SK-N-MC (cell line): ENCODE measurements around the gene EFNB1.

Experiments used
- DNase-seq: peaks from one replicate; pipeline ENCODE4 v3.0.0-alpha.2; 2011; ENCODE audit warnings: low read depth, low spot score
- H3K27ac ChIP-seq: fragments of 200-600 bp; sonication (generic); 2 replicates; pipeline ENCODE4 v1.5.1; 2016; ENCODE audit warnings: mixed run types
- H3K36me3 ChIP-seq: fragments of 200-600 bp; sonication (generic); 2 replicates; pipeline ENCODE4 v1.6.1; 2017; ENCODE audit warnings: antibody characterized with exemption, low read length, mixed read lengths; ENCODE audit not compliant: insufficient read depth
- H3K4me3 ChIP-seq: fragments of 200-600 bp; sonication (generic); 2 replicates; pipeline ENCODE4 v1.5.1; 2016
- H3K9ac ChIP-seq: fragments of 200-600 bp; sonication (generic); 2 replicates; pipeline ENCODE4 v1.8.0; 2017; ENCODE audit warnings: mixed run types, mixed read lengths; ENCODE audit not compliant: insufficient read length
- H3K9me3 ChIP-seq: fragments of 200-600 bp; sonication (generic); 2 replicates; pipeline ENCODE4 v1.6.1; 2017; ENCODE audit warnings: low read depth, mild to moderate bottlenecking, antibody characterized with exemption, low read length, moderate library complexity, mixed read lengths
- EZH2 ChIP-seq: fragments of 200-600 bp; sonication (generic); IDR thresholded peaks from one replicate; pipeline ENCODE4 v1.6.1; 2017; ENCODE audit warnings: antibody characterized with exemption
- FOXP2 ChIP-seq: optimal IDR thresholded peaks from 2 replicates; pipeline ENCODE3; 2011; ENCODE audit warnings: mild to moderate bottlenecking, moderate library complexity; ENCODE audit not compliant: insufficient read depth; ENCODE audit errors: extremely low read length, control extremely low read depth
- POLR2AphosphoS5 ChIP-seq: IDR thresholded peaks from 2 replicates; pipeline ENCODE4 v1.6.1; 2012; ENCODE audit warnings: mild to moderate bottlenecking, low read depth, low read length, borderline replicate concordance

The EFNB1 gene

GRCh38 chrX:68881911-68882310 is 53.1 kb downstream of the EFNB1 start:
- Histone ChIP-seq H3K36me3 (no peaks in the 10 kb centered on the region), H3K27ac (no peak overlapping the region), H3K9ac (no peak overlapping the region), H3K4me3 (no peak overlapping the region), H3K9me3 (no peaks in the 10 kb centered on the region)
- DNase-seq = no peak
- no peak for TF ChIP-seq EZH2
- no peak for TF ChIP-seq POLR2AphosphoS5
- TF ChIP-seq FOXP2 = no peak

DNA sequence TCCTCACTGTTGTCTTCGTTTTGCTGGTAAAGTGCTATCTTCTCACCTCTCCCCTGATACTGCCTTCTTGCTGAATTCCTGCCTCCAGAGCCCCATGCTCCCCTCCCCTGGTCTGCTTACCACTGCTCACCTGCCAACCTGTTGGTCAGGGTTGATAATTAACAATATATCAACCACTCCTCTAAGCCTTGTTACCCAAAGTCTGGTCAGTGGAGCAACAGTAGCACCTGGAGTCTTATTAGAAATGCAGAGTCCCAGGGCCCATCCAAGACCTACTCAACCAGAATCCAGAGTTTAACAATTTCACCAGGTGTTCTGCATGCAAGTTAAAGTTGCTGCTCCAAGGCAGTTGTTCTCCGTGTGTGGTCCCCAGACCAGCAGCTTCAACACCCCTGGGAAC is 55.0 kb downstream of the EFNB1 start:
- Histone ChIP-seq H3K4me3 (no peak overlapping the region), H3K36me3 (no peaks in the 10 kb centered on the region), H3K9me3 (no peaks in the 10 kb centered on the region), H3K27ac (no peak overlapping the region), H3K9ac (no peak overlapping the region)
- DNase-seq = no peak
- TF ChIP-seq EZH2 (no peak), POLR2AphosphoS5 (no peak), FOXP2 (no peak)

DNA sequence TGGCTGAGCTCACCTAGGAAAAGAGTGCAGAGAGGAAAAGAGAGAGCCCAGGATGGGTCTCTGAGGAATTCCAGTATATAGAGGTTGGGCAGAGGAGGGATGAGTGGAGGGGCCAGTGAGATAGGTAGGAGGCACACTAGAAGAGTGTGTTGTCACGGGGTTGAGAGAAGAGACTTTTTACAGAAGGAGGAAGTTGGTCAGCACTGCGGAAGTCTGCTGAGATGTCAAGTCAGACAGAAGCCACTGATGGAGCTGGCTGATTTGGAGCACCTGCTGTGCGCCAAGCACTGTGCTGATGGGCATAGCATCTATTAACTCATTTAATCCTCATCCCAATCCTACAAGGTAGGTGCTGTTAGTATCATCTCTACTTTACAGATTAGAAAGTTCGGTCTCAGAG is 60.4 kb downstream of the EFNB1 start:
- no peak overlapping the region for H3K27ac ChIP-seq
- H3K9me3 ChIP-seq = no peaks in the 10 kb centered on the region
- no peak for DNase-seq
- H3K36me3 ChIP-seq = no peaks in the 10 kb centered on the region
- no peak overlapping the region for H3K9ac ChIP-seq
- TF ChIP-seq POLR2AphosphoS5 (no peak), FOXP2 (no peak), EZH2 (no peak)
- no peak overlapping the region for H3K4me3 ChIP-seq
